T-helper 9 cell (primary cell): Measurements from ENCODE around the gene TTC9.

ENCODE experiments used
- DNase-seq: peaks from one replicate; pipeline ENCODE4 v3.0.0-alpha.2; 2020

TTC9 gene

DNA sequence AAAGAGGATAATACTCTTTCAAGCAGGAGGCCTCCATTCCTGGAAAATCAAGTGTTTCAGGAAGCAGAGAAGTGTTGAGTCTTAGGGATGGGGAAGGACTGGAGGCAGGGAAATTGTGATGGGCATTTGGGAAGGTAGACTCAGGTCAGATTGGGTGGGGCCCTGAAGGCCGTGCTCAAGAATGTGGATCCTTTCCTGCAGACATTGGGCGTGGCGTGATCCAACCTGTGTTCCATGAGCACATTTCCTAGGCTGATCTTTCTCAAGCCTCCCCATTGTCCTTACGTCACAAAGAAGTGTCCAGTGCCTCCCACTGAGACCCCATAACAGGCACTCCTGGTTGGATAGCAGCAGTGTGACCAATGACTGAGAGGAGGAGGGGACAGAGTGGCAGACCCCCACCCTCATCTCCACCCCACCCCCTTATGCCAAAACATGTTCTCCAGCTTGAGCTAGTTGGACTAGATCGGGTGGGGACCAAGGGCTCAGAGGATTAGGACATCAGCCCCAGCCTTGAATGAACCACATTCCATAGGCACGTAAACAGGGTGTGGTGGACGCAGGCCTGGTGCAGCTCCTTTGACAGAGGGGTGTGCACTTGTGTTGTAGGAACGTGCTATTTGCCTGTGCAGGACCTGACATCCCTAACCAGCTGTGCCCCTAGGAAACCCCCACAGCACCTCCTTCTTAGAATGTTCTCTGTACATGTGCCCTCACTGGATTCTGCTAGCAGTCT lies 76.8 kb downstream of the TTC9 start:
- no peak for DNase-seq

GRCh38 chr14:70721542-70721941 lies 79.8 kb downstream of the TTC9 start:
- no peak for DNase-seq

- DNase-seq = no peak
These were observed 80.7 kb downstream of the TTC9 start for GRCh38 chr14:70722418-70722817.

DNA sequence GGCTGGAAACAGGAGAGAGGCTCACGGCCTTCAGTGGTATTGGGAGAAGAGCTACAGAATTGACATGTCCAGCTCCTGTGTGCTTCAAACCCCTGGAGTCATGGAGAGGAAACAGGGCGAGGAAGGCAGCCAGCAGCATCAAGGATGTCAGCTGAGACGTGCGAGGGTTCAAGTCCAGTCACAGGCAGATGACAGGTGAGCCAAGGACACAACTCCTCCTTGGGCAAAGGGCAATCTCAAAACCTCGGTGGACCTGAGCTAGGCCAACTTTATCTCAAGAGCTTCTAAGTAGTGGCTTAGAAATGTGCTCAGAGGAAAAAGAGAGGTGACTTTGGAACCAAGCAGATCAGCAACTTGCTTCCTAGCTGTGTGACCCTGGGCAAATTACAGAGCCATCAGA lies 81.6 kb downstream of the TTC9 start:
- DNase-seq = no peak

DNA sequence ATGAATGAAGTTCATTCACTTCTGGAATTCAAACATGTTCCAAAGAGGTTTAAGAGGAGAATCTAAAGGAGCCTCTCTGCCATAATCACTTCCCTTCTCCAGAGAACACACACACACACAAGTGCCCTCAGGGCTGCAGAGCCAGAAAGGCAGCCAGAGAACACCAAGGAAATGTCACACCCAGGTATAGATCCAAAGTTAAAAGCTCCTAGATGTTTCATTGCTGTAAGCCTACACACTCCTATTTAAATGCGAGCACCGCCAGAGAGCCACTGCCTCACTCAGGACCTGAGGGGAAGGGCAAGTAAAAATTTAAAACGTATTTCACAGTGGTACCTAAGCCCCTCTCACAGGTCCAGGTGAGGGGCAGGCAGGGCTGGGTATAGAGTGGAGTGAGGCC lies 82.4 kb downstream of the TTC9 start:
- DNase-seq = no peak

GRCh38 chr14:70724944-70725343 lies 83.2 kb downstream of the TTC9 start:
- no peak for DNase-seq
